ENCODE results near the gene HOXD13.

DNA sequence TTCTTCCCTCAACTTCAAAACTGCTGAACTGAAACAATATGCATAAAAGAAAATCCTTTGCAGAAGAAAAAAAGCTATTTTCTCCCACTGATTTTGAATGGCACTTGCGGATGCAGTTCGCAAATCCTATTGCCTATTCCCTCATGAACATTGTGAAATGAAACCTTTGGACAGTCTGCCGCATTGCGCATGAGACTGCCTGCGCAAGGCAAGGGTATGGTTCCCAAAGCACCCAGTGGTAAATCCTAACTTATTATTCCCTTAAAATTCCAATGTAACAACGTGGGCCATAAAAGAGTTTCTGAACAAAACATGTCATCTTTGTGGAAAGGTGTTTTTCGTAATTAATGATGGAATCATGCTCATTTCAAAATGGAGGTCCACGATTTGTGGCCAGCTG, 45.4 kb downstream of the HOXD13 start:
- TF ChIP-seq, protein P1, sequence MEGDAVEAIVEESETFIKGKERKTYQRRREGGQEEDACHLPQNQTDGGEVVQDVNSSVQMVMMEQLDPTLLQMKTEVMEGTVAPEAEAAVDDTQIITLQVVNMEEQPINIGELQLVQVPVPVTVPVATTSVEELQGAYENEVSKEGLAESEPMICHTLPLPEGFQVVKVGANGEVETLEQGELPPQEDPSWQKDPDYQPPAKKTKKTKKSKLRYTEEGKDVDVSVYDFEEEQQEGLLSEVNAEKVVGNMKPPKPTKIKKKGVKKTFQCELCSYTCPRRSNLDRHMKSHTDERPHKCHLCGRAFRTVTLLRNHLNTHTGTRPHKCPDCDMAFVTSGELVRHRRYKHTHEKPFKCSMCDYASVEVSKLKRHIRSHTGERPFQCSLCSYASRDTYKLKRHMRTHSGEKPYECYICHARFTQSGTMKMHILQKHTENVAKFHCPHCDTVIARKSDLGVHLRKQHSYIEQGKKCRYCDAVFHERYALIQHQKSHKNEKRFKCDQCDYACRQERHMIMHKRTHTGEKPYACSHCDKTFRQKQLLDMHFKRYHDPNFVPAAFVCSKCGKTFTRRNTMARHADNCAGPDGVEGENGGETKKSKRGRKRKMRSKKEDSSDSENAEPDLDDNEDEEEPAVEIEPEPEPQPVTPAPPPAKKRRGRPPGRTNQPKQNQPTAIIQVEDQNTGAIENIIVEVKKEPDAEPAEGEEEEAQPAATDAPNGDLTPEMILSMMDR (IDR thresholded peaks at IDR 0.05): no peak
- no peak for TF ChIP-seq POLR2A (IDR thresholded peaks at IDR 0.05)
- no peak for TF ChIP-seq EP300 (IDR thresholded peaks at IDR 0.05)
